DMS 273 treated with DMSO at 0.1 percent for 48 hours (cell line): Measurements from ENCODE around the gene FRRS1L.
A peak's percentile ranks its signal among the peaks of the same experiment; 100 is the strongest.

ENCODE experiments used
- DNase-seq: peaks from one replicate; lab custom pipeline; 2025; lab: John Stamatoyannopoulos, UW

FRRS1L gene

DNA sequence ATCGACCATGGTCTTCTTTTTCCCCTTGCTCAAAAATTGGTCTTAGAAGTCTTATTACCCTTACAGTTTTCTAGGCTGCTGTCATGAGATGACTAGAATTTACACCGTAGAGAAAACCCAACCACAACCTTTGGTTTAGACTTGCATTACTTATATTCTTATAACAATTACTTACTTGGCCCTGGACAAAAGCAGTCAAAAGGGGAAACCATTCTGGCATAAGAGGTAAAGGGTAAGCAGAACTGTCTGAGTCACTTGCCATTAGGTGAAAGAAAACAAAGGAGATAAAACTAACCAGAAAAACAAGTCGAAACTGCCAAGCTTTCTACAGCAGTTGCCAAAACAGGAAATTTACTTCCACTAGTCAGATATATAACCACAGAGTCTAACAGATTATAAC lies 65.2 kb downstream of the FRRS1L start:
- no peak for DNase-seq

DNA sequence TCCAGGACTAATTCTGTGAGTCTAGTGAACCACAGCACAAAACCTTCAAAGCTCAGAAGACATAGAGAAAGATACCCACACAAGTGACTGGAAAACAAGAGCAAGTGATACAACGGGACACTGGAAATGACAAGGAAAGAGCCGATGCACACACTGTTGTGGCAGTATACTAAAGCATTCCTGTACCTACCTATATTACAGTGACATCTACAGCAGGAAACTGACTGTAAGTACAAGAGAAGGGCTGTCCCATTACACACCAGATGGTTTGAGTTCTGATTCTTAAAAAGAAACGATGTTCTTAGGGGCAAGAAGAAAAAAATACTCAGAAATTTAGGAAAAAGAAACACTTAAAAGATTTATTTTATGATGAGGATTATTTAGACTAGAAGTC lies 65.8 kb downstream of the FRRS1L start:
- DNase-seq = no peak

DNA sequence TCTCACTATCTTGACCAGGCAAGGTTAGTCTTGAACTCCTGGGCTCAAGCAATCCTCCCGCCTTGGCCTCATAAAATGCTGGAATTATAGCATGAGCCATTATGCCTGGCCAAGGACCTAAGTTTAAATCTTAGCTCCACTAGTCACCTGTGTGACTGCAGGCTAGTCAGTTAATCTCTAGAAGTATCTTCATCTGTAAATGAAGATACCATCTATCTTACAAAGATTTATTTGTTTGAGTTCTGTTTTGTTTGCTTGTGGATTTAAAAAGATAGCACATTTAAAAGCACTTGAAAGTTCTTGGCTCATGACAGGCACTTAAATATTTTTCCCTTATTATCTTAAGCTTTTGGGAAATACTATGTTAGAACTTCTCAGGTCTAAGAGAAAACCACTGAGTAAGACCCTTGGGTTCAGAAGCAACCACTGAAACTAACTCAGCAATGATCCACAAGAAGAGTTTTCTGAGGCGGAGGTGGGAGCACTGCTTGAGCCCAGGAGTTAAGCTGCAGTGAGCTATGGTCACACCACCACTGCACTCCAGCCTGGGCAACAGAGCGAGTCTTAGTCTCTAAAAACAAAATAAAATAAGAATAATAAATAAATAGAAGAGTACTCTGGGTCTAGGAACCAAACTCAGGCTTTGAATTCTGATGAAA lies 66.4 kb downstream of the FRRS1L start:
- DNase-seq = no peak

DNA sequence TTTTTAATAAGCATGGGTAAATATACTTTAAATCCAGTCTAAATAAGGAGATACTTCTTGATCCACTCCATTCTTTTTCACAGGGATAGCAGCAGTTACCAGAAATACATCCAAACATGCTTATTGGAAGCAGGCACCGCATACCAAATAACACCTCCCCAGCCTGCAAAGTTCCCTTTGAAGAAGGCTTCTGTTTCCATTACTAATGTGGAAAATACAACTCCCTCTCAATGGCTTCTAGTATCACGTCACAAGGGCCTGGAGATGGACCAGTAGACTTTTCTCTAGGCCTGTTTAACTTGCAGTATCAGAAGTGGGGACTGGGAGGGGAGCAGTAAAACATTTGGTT lies 68.1 kb downstream of the FRRS1L start:
- no peak for DNase-seq

DNA sequence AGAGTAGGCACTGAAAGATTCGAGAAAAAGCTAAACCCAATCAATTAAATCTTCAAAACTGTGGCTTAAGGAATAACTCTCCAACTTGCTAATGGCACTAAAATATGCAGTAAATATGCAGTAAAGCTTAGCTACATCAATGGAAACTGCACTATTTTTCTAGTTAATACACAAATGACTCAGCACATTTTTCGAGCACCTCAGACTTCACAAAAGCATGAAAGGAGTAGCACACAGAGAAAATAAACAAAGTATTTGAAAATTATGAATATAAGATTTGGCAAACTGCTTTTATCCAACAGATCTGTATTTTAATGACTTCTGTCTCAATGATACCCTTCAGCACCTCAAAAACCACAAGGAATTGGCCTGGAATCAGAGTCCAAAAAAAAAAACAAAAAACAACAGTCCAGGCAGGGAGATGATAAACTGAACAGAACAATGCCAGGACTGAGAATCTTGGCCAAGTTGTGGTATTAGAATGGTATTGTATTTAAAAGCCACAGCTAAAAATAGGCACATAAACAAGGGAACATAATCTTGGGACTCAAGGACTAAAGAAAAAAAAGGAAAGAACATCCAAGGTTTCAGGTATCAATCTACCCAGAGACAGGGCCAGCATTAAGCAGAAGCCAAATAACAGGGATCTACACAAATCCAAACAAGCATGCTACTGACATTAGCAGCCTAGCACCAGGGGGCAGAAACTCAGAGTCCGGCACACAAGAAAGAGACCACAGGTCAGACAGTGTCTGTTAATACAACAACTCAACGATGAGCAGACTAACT lies 68.7 kb downstream of the FRRS1L start:
- peak; percentile 15 for DNase-seq

DNA sequence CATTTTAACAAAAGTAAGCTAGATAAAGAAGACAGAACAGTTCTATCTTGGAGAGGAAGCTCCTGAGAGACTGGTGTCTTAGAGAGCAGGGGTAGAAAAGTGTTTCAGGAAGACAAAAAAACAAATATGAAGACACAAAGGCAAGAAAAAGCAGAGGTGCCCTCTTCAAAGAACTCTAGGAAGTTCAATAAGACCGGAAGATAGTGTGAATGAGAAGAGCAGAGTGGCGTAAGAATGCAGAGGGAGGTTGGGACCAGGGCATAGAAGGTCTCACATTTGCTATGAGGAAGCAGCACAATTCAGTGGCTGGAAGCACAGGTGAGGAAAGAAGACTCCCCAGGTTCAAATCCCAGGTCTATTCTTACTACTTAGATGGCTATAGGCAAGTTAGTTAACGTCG lies 69.9 kb downstream of the FRRS1L start:
- no peak for DNase-seq

DNA sequence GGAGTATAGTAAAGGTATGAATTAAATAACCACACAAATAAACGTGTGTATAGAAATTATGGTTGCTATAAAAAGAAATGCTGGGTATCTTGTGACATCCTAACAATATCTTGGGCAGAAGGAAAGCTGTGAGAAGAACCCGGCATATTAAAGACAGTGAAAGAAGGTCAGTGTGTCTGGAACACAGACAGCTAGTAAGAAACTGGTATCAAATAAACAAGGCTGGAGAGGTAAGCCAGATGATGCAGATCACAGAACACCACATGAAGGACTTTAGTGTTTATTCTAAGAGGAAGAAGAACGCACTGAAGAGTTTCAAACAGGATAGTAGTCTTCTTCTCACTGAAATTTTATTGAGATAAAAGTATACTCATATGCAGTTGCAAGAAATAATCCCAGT lies 71.7 kb downstream of the FRRS1L start:
- DNase-seq = no peak

DNA sequence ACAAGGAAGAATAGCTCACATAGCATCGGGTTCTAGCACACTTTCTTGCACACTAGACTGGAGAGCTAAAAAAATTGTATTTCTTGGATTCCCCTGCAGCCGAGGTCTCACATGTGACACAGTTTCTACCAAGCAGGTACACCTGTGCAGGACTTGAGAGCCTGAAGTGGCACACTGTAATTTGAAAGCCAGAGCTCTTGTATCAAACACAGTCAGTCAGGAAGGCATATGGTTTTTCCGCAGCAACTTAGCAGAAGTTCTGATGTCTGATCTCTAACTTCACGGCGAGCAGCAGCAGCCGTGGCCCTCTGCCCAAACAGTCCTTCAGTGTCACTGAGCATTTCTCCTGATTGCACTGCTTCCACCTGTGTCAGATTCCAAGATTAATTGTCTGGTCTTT lies 72.8 kb downstream of the FRRS1L start:
- no peak for DNase-seq

DNA sequence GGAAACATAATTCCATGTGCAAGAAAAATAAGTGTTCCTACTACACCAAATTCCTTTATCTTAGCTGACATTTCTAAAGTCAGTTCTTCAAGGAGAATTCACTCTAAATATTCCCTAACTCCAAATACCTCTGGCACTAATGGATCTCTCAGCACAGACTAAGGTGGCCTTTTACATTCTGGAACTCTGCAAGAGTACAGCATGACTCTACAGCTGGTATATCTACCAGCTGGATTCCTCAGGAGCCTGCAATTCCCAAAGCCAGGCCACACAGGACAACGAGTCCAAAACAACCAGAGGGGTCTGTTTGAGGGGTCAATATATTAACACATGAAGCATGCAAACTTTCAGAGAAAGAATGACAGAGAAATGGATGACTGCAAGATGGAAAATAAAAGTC lies 74.5 kb downstream of the FRRS1L start:
- DNase-seq = no peak

DNA sequence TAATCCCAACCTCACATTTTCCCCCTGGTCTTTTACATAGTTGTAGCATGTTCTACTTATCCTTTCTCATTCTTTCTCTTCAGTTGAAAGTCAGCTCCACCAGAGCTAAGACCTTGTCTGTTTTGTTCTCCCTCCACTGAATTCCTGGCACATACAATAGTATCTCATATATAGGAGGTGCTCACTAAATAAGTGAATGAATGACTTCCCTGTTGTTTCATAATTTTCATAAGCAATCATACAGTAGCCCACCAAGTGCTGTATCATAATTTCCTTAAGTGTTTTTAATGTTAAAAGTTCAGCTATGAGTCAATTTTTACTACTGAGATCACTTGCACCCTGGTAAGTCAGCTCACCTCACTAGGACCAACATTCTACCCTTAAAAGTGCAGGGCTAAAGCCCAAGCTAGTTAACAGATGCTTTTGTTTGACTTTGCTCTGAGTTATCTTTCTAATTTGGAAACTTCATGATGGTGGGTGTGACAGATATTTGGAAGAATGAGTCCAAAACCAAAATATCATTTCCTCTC lies 74.9 kb downstream of the FRRS1L start:
- no peak for DNase-seq

DNA sequence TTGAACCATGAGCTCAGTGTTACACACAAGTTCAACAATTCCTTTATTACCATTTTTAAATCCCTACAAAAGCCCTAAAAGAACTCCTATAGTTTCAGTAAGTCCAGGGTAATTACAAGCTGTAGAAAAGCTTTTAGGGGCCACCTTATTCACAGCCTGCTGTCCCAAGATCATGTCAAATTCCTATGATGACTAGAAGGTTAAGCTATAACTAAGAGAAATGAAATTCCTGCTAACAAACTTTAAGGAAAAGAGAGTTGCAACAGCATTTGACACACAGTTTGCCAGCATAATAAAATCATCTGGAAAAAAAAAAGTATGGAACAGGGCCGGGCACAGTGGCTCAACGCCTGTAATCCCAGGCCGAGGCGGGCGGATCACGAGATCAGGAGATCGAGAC lies 78.8 kb downstream of the FRRS1L start:
- no peak for DNase-seq

DNA sequence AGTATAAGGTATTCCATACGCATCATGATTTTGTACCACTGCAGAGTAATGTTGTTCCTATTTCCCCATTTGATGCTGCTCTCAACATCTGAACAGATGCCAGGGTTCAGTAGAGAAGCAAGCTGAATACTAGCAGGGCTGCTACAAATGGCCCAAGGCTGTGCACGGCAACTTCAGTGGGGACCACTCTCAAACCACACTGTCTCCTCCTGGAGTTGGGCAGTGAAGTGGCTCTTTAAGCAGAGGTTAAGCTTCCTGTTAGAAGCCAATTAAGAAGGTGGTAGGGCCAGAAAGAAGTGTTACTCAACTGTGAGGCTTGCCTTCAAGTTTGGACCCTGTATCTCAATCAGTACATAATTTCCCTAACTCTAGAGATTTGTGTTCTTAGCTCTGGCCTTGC lies 79.3 kb downstream of the FRRS1L start:
- no peak for DNase-seq

DNA sequence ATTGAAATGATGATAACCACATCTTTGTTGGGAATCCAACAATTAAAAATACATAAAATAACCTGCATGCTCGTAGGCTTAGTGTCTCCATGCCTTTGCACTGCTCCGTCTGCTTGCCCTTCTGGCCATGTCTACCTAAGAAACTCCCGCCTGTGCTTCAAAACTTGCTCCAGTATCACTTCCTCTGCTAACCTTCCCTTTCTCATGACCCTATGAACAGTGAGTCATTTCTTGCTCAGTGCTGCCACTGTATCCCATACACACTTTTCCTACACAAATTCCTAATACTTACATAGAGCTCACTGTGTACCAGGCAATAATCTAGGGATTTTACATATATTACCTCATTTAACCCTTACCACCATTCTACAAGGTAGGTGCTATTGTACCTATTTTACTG lies 80.8 kb downstream of the FRRS1L start:
- DNase-seq = no peak

DNA sequence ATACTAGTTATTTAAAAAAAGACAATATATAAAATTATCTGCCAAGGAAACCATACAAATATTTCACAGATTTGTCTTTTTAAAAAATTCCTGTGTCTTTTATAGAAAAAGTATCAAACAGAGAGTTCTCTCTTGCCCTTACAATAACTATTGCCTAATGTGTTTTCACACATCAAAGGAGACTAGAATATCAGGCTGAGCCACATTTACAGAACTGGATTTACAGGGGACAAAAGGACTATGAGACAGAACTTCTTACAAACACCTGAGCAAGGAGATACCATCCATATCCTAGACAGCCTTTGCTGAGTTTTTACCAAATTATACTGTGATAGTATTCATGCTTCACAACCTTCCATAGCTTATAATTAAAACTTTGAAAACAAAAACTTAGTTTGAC lies 81.5 kb downstream of the FRRS1L start:
- no peak for DNase-seq

DNA sequence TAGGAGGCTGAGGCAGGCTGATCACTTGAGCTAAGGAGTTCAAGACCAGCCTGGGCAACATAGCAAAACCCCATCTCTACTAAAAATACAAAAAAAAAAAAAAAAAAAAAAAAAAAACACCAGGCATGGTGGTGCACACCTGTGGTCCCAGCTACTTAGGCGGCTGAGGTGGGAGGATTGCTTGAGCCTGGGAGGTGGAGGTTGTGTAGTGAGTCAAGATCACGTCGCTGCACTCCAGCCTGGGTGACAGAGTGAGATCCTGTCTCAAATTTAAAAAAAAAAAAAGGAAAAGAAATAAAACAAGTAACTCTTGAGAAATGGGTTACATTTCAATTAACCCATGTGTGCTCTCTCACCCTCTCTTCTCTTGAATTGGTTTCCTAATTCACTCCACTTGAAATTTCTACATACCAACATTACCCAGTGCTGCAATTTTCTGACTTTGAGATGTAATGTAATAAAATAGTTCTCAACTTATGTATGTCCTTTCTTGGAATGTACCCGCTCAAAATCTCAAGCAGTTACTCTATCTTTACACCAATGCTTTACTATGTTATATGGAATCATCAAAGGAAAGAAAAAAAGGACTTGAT lies 83.1 kb downstream of the FRRS1L start:
- DNase-seq = no peak

DNA sequence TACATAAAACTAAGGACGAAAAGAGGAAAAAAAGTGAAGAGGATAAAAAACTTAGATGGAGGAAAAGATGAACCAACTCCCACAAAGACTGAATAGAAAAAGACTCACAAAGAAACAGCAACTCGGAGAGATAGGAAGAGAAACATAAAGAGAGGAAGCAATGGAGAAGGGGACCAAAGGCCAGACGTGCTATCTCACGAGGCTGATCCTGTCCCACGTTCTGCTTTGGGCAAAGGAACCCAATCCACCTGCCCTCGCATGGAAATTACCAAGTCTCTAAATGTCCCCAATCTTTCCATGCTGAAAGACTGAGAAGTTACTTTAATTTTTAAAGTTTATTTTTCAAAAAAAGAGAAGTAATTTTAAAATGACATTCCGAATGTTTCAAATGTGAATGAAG lies 83.9 kb downstream of the FRRS1L start:
- DNase-seq = no peak

DNA sequence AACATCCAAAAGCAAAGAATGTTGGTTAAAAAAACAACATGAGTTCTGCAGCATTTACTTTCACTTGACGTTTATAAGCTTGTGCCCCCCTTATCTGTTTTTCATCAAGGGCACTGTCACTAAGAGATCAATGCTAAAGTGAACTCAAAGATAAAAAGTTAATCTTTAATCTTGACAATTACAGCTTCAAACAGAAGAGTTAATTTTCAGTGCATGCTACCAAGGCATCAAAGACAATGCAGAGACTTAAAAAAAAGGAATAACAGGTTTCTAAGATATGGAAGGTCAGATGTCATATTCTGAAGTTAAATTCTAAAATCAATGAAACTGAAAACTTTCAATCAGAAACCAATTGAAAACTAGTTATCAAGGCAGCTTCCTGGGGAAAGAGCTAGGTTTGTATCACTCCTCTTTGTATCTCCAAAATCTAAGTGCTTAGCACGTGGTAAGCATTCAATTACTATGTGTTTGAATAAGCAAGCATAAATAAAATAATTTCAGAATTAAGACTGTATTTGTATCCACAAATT lies 84.9 kb downstream of the FRRS1L start:
- no peak for DNase-seq
